LoVo (cell line): ENCODE data around the gene CNPY4.

Experiments
- DNase-seq: peaks from one replicate; pipeline ENCODE4 v3.0.0-alpha.2; 2016; ENCODE audit warnings: low spot score

CNPY4 gene

DNA sequence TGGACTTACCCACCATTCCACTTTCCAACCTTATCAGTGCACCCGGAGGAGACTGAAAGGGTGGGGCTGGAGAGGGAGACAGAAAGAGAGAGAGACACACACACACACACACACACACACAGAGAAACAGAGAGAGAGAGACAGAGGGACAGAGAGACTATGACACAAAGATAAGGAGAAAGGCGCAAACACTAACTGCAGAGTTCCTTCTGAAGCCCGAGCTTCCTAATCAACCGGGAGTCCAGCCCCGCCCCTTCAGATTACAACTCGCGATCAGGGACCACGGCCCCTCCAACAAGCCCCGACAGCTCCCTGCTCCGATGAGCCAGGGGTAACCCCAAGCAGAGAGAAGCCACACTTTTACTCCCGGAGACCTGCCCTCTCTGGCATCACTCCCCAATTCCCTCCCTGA is 48.5 kb downstream of the CNPY4 start:
- DNase-seq, result no peak

DNA sequence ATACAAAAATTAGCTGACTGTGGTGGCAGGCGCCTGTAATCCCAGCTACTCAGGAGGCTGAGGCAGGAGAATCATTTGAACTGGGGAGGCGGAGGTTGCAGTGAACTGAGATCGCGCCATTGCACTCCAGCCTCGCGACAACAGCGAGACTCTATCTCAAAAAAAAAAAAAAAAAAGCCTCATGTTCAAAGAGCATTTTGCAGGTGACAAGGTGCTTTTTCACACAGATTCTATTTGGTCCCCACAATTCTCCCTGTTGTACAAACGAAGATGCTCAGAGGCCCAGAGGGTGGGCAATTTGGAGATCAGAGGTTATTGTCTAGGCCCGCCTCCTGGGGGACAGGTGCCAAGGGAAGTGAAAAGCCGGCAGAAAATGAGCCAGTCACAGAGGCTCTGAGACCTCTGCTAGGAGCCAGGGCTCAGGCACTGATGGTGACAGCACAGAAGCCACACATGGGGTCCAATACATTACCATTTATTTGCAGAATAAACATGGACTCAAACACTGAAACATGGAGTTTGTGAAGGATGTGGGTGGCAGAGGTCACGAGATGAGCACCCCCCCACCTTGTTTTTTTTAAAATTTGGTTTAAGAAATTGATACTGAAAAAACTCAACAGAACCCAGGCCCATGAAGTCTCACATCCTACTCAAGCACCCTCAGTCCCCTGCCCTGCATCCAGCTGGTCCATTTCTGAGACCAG is 49.9 kb downstream of the CNPY4 start:
- no peak for DNase-seq

DNA sequence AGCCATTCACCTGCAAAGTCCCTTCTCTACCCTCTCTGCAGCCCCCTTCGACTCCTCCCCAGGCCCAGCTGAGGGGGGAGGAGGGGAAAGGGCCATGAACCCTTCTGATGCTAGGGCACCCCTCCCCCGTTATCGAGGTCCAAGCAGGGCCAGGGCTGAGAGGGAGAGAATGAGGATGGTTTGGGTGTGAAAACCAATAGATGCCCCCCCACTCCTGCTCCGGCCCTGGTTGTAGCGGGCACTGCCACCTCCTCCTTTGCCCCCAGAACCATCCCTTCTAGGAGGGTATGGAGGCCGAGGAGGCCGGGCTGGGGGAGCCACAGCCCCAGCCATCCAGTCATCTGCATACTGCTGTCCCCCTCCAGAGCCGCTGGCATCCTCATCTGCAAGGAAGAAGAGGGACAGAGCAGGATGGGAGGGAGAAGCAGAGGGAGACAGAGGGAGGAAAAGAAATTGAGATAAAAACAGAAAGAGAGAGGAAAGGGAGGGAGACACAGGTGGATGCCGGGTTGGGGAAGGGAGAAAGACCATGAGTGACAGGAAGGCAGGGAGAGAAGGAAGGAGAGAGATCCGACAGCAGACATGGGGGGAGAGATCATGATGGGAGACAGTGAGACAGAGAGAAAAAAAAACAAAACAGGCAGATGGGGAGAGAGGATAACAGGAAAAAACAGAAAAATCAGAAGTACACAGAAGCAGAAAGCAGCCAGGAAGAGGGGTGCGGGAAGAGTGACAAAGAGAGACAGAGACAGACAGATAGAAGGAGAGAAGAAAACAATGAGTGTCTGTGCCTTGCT is 50.9 kb downstream of the CNPY4 start:
- DNase-seq, result no peak

DNA sequence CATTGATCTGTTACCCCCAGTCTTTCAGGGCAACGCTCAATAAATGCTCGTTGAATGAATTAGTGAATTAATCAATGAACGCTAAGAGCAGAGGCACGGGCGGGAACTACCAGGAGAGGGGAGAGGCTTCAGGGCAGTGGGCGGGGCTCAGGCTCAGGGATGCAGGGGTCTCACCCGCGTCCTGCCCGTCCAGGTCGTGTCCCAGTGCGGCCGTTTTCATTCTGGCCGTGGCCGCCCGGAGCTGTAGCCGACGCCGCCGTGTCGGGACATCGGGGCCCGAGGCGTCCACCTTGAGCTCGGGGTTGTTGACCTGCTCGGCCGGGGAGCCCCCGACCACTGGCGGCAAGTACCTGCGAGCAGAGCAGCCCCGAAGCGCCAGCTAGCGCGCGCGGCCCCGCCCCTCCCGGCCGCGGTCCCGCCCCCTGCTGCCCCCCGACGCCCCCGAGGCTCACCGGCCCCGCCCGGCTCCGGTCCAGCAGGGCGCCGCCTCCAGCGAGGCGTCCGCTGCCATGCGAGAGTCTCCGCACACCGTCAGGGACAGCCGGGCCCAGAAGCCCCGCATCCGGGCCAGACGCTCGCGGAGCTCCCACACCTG is 51.8 kb downstream of the CNPY4 start:
- DNase-seq, result no peak

- DNase-seq, result no peak
Observed at GRCh38 chr7:100171840-100172239, 52.4 kb downstream of the CNPY4 start.

DNA sequence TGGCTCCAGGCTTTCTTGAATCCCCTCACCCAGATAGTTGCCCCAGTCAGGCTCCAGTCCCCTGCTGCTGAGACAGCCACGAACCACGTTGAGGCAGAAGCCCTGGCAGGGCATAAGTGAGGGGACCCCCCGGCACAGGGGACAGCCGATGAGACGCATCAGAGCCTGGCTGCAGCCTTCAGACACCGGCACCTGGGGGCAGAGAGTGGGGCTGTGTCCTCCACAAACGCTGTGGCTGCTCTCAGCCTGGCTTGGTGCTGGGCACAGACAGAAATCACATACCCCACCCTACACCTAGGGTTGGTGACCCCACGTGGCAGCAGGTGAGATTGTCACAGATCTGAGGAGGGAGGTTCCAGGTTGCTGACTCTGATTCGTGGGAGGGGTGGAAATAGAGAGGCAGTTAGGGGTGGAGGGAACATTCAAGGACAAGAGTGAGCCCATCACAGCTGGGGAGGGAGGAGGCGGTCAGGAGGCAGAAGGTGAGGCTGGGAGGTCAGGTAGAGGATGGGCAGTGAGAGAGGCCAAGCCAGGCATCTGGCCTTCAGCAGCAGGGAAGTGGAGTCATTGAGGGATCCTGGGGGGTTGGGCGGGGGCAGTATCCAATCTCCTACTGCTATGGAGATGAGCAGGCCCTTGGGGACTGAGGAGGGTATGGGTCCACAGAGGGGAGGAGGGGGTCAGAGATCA is 54.5 kb downstream of the CNPY4 start:
- DNase-seq, result no peak

- DNase-seq, result no peak
Observed at GRCh38 chr7:100174582-100174981, 55.1 kb downstream of the CNPY4 start.
